SU-DHL-6 (cell line): ENCODE results near the gene AATK.

Experiments
- H2AFZ ChIP-seq: fragments of 200-600 bp; sonication (generic); 2 replicates; pipeline ENCODE4 v1.6.1; 2014; ENCODE audit warnings: low read depth, mild to moderate bottlenecking, moderate library complexity, mixed read lengths, antibody characterized with exemption, low read length; ENCODE audit not compliant: severe bottlenecking
- H3F3A ChIP-seq: fragments of 200-600 bp; shearing (Covaris generic); 2 replicates; pipeline ENCODE4 v1.6.0; 2016; ENCODE audit warnings: antibody characterized with exemption, mild to moderate bottlenecking; ENCODE audit not compliant: insufficient read depth
- H3K27ac ChIP-seq: fragments of 200-600 bp; sonication (generic); 2 replicates; pipeline ENCODE4 v1.5.1; 2016; ENCODE audit warnings: low read depth, mild to moderate bottlenecking, low read length, moderate library complexity, mixed read lengths
- H3K27me3 ChIP-seq: fragments of 200-600 bp; sonication (generic), shearing (Covaris generic); 2 replicates; pipeline ENCODE4 v1.6.0; 2014; ENCODE audit warnings: mild to moderate bottlenecking, low read length
- H3K36me3 ChIP-seq: fragments of 200-600 bp; sonication (generic); 2 replicates; pipeline ENCODE4 v1.6.1; 2014; ENCODE audit warnings: mild to moderate bottlenecking, low read length, mixed read lengths
- H3K4me2 ChIP-seq: fragments of 300-600, 200-600 bp; shearing (Covaris generic), sonication (generic); 2 replicates; pipeline ENCODE4 v1.6.0; 2014; ENCODE audit warnings: low read length, low read depth, mild to moderate bottlenecking; ENCODE audit not compliant: poor library complexity, severe bottlenecking
- H3K4me3 ChIP-seq: fragments of 200-600 bp; sonication (generic); 2 replicates; pipeline ENCODE4 v1.5.1; 2014; ENCODE audit warnings: antibody characterized with exemption, low read length, mild to moderate bottlenecking, mixed read lengths; ENCODE audit not compliant: insufficient read depth, poor library complexity, severe bottlenecking
- H3K79me2 ChIP-seq: fragments of 200-600 bp; sonication (generic); 2 replicates; pipeline ENCODE4 v1.6.1; 2014; ENCODE audit warnings: mild to moderate bottlenecking, low read length, moderate library complexity; ENCODE audit not compliant: insufficient read depth
- H3K9ac ChIP-seq: fragments of 200-600 bp; sonication (generic); 2 replicates; pipeline ENCODE4 v1.7.0; 2014; ENCODE audit warnings: mild to moderate bottlenecking, low read length
- H3K9me2 ChIP-seq: fragments of 200-600 bp; sonication (generic); replicated peaks from 2 replicates; pipeline ENCODE4 v1.6.1; 2014; ENCODE audit warnings: low read length; ENCODE audit not compliant: insufficient read depth
- H3K9me3 ChIP-seq: fragments of 200-600 bp; sonication (generic); 2 replicates; pipeline ENCODE4 v1.6.1; 2014; ENCODE audit warnings: low read length, mixed read lengths; ENCODE audit not compliant: insufficient read depth
- H4K20me1 ChIP-seq: fragments of 200-600 bp; sonication (generic); 2 replicates; pipeline ENCODE4 v1.6.1; 2014; ENCODE audit warnings: low read depth, mild to moderate bottlenecking, antibody characterized with exemption, low read length, moderate library complexity, mixed read lengths
- EZH2phosphoT487 ChIP-seq: fragments of 200-600 bp; sonication (generic), shearing (Covaris generic); conservative IDR thresholded peaks from 2 replicates; pipeline ENCODE4 v1.6.1; 2018; ENCODE audit warnings: mild to moderate bottlenecking, antibody characterized with exemption, low read length, moderate library complexity, mixed read lengths
- TF ChIP-seq, protein P1 (sequence below): fragments of 200-600 bp; sonication (generic); IDR thresholded peaks from one replicate; pipeline ENCODE4 v1.5.1; 2017; ENCODE audit warnings: antibody characterized with exemption, mild to moderate bottlenecking, low read length, moderate library complexity; ENCODE audit not compliant: insufficient read depth, poor library complexity, severe bottlenecking

AATK gene

DNA sequence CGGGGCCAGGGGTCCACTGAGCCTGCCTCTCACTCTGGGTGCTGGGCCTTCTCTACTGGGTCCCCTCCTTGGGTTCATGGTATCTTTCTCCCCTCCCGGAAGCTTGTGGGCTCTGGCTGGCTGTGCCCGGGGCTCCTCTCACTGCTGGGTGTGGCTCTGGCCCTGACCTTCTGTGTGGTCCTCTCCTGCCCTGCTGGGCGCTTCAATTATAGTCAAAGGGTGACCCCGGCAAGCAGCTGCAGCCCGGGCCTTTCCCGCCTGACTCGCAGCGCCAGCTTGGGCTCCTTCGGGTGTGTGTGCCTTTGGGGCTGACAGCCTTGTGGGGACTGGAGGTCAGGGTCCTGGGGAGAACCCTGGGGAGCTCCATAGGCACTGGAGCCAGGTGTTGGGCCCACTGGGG lies 55.0 kb downstream of the AATK start:
- H3K9ac ChIP-seq = no peak overlapping the region
- H3K9me2 ChIP-seq = no peaks in the 10 kb centered on the region
- H3K79me2 ChIP-seq = no peaks in the 10 kb centered on the region
- no peaks in the 10 kb centered on the region for H4K20me1 ChIP-seq
- H3K4me2 ChIP-seq = no peak overlapping the region
- no peaks in the 10 kb centered on the region for H3F3A ChIP-seq
- no peak overlapping the region for H3K4me3 ChIP-seq
- no peak overlapping the region for H3K27ac ChIP-seq
- no peak for TF ChIP-seq EZH2phosphoT487
- TF ChIP-seq, protein P1, sequence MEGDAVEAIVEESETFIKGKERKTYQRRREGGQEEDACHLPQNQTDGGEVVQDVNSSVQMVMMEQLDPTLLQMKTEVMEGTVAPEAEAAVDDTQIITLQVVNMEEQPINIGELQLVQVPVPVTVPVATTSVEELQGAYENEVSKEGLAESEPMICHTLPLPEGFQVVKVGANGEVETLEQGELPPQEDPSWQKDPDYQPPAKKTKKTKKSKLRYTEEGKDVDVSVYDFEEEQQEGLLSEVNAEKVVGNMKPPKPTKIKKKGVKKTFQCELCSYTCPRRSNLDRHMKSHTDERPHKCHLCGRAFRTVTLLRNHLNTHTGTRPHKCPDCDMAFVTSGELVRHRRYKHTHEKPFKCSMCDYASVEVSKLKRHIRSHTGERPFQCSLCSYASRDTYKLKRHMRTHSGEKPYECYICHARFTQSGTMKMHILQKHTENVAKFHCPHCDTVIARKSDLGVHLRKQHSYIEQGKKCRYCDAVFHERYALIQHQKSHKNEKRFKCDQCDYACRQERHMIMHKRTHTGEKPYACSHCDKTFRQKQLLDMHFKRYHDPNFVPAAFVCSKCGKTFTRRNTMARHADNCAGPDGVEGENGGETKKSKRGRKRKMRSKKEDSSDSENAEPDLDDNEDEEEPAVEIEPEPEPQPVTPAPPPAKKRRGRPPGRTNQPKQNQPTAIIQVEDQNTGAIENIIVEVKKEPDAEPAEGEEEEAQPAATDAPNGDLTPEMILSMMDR = no peak
- H2AFZ ChIP-seq = no peak overlapping the region
- H3K27me3 ChIP-seq = no peaks in the 10 kb centered on the region
- H3K36me3 ChIP-seq = no peaks in the 10 kb centered on the region
- H3K9me3 ChIP-seq = no peaks in the 10 kb centered on the region

DNA sequence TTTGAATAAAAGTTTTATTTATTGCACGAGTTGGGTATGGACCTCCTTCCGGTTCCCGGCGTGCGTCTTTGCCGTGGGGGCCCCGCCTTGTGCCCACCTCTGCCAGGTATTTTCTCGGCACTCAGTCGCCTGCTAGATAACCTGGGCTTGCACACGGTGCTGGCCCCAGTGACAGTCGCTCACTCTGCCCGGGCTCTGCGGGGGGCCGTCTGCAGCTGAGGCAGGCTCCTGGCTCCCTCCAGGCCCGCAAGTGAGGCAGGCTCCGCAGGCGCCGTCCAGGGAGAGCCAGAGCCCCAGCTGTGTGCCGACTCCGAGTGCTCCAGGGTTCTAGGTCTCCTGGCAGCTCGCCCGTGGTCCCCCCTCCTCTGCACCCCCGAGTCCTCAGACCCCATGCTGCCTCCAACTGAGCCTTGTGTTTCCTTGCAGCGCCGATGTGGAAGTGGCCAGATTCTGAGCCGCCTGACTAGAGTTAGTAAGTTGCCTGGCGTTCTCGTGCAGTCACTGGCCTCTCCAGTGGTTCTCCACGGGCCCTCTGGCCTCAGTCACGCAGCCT lies 55.5 kb downstream of the AATK start:
- no peaks in the 10 kb centered on the region for H3F3A ChIP-seq
- H3K9ac ChIP-seq = no peak overlapping the region
- no peaks in the 10 kb centered on the region for H3K79me2 ChIP-seq
- no peaks in the 10 kb centered on the region for H3K36me3 ChIP-seq
- no peak overlapping the region for H3K4me3 ChIP-seq
- no peaks in the 10 kb centered on the region for H4K20me1 ChIP-seq
- no peak overlapping the region for H2AFZ ChIP-seq
- no peak overlapping the region for H3K27ac ChIP-seq
- H3K9me2 ChIP-seq = no peaks in the 10 kb centered on the region
- H3K27me3 ChIP-seq = no peaks in the 10 kb centered on the region
- TF ChIP-seq, protein P1 = no peak
- no peak for TF ChIP-seq EZH2phosphoT487
- H3K4me2 ChIP-seq = no peak overlapping the region
- H3K9me3 ChIP-seq = no peaks in the 10 kb centered on the region

DNA sequence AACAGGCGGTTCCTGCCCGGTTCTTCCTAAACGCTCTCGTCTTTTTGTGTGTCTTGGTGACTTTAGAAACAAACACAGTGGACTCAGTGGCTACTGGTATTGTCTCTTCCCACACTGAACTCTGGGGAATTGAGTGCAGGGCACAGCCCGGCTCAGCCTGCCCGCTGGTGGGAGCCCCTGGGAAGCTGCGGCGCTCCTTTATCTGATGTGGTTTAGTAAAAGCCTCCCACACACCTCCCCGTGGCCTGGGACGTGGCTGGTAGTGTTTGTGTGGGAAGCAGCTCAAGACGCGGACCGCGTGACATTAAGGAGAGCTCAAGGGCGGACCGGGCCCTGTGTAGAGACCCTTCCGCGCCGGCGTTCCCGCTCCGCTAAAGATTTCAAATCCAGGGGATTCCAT lies 56.1 kb downstream of the AATK start:
- Histone ChIP-seq H3K4me2 (no peak overlapping the region), H3K9me2 (no peaks in the 10 kb centered on the region), H3K9ac (no peak overlapping the region), H3K27me3 (no peaks in the 10 kb centered on the region), H4K20me1 (no peaks in the 10 kb centered on the region), H3K4me3 (no peak overlapping the region), H3K9me3 (no peaks in the 10 kb centered on the region), H2AFZ (no peak overlapping the region), H3K36me3 (no peaks in the 10 kb centered on the region), H3K27ac (no peak overlapping the region), H3K79me2 (no peaks in the 10 kb centered on the region), H3F3A (no peaks in the 10 kb centered on the region)
- no peak for TF ChIP-seq EZH2phosphoT487
- TF ChIP-seq, protein P1 = no peak
